NCI-H1436 (cell line): ENCODE measurements around the gene ENO1.

Experiments
- DNase-seq: peaks from one replicate; lab custom pipeline; 2025; lab: John Stamatoyannopoulos, UW

ENO1 gene

GRCh38 chr1:8813016-8813763, 65.3 kb downstream of the ENO1 start:
- DNase-seq, result no peak

GRCh38 chr1:8812081-8812480, 66.4 kb downstream of the ENO1 start:
- DNase-seq, result no peak
